Keratinocyte (primary cell): ENCODE results near the gene PRR20G.

Experiments used
- CTCF ChIP-seq, 3 experiments: IDR thresholded peaks in 1 of 3; conservative IDR thresholded peaks in 1 of 3; optimal IDR thresholded peaks in 1 of 3; 2 replicates in 2 of 3; 3 replicates in 1 of 3; pipeline versions ENCODE3 to v1.5.1; 2011; ENCODE audit warnings: low read length in 3 of 3, mild to moderate bottlenecking in 3 of 3, moderate library complexity in 2 of 3, control low read depth in 1 of 3, inconsistent platforms in 1 of 3; ENCODE audit not compliant: insufficient read depth in 2 of 3; ENCODE audit errors: extremely low read depth in 1 of 3
- EZH2 ChIP-seq: IDR thresholded peaks from one replicate; pipeline ENCODE4 v1.6.1; 2012; ENCODE audit warnings: inconsistent platforms, mild to moderate bottlenecking, low read length, moderate library complexity

GRCh38 chr3:127255516-127255915, 32.3 kb downstream of the PRR20G start:
- TF ChIP-seq CTCF (optimal IDR thresholded peaks at IDR 0.05 in 1 of 3, IDR thresholded peaks at IDR 0.05 in 1 of 3, conservative IDR thresholded peaks at IDR 0.05 in 1 of 3; ENCODE audit: extremely low read depth in 1 of 3, insufficient read depth in 2 of 3, low read length in 3 of 3) (no peak), EZH2 (no peak)
